NCI-H2171 treated with DMSO at 0.1 percent for 48 hours (cell line): ENCODE measurements around the gene AIG1.

Experiments
- DNase-seq: peaks from one replicate; lab custom pipeline; 2025; lab: John Stamatoyannopoulos, UW

Gene AIG1

GRCh38 chr6:143097224-143097795, 36.6 kb downstream of the AIG1 start:
- DNase-seq, result no peak

- DNase-seq, result no peak
These were observed 37.5 kb downstream of the AIG1 start for GRCh38 chr6:143098054-143098671.

- DNase-seq, result no peak
These were observed 39.0 kb downstream of the AIG1 start for GRCh38 chr6:143099647-143100046.

DNA sequence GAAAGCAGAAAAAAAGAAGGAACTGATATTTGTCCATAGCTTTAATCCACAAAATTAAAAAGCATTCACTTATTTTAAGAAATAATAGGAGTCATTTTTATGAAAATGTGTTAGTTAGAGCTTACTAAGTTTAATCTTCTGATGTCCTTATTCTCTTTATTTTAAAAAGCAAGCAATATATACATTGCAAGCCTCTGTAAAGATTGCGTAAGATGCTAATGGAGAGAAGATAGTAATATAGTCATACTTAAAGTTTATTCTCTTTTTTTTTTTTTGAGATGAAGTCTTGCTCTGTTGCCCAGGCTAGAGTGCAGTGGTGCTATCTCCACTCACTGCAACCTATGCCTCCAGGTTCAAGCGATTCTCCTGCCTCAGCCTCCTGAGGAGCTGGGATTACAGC, 39.7 kb downstream of the AIG1 start:
- DNase-seq, result no peak

- no peak for DNase-seq
These were observed 43.2 kb downstream of the AIG1 start for GRCh38 chr6:143103916-143104315.

- no peak for DNase-seq
These were observed 46.8 kb downstream of the AIG1 start for GRCh38 chr6:143107440-143107839.

GRCh38 chr6:143107911-143108761, 47.4 kb downstream of the AIG1 start:
- DNase-seq, result peak; percentile 12

DNA sequence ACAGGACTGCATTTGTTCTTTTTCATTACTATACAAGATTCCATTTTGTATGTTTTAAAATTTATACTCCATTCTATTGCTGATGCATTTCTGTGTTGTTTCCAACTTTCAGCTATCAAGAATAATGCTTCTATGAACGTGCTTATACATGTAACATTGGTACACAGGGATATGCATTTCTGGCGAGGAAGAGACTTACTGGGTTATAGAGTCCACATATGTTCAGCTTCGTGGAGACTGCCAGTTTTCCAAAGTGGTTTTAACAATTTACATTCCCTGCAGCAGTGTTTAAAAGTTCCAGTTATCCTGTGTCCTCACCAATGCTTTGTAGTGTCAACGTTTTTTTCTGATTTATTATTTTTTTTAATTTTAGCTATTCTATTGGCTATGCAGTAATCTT, 48.5 kb downstream of the AIG1 start:
- DNase-seq, result no peak

DNA sequence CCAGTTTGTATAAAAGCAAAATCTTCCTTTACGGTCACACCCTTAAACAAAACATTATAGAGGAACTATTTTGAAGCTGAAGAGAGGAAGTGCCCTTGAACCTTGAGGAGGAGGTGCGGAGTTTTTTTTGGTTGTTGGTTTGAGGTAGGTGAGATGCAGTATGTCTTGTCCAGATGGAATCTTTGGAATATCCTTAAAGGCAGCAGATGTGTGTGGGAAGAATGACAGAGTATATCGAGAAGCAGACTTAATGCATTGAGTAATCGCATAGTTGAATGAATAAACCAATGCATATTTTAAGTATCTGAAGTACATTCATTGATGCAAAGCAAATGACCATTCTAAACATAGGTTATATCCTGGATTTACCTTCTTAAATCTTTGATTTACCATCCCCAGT, 49.9 kb downstream of the AIG1 start:
- DNase-seq, result no peak

DNA sequence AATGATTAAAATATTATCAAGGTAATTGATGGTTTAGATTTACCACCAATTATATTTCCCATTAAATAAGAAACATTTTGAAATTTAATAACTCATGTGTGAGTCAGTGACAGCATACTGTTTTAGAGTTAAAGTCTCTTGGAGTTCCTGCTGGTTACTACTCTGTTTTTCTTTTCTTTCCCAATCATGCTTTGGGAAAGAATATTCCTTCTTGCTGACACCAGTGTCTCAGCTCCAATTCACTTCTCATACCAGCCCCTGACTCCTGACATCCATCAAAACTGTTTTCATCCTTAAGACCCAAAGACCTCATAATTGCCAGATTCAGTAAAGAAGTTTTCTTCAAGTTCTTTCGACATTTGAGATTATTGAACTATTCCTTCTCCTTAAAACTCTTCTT, 50.3 kb downstream of the AIG1 start:
- no peak for DNase-seq

- no peak for DNase-seq
These were observed 50.8 kb downstream of the AIG1 start for GRCh38 chr6:143111443-143111842.

DNA sequence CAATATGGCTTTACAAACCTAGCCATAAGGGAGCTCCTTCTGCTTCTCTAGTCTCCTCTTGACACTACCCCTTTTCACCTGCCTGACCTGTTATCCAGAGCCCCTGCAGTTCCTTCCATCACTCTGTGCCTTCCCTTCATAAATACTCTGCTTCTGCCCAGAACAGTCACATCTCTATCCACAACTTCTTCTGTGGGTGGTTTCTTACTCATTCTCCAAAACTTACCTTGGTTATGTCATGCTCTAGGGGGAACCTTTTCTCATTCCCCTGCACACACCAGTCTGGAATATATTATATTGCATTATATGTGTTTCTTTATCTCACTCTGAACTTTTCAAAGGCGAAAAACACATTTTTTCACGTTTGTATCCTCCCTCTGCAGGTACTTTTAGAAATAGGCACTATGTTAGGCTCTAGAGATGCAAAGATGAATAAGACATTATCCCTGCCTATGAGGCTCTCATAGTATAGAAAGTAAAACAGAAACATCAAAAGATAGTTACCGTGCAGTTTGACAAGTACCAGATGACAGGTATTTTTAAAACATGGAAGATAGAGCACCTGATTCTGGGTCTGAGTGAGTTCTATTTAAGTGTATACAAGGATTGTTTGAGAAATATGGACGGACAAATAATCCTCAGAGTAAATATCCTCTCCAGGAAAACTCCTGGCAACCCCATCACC, 51.5 kb downstream of the AIG1 start:
- DNase-seq, result no peak

GRCh38 chr6:143112837-143113236, 52.1 kb downstream of the AIG1 start:
- DNase-seq, result no peak

DNA sequence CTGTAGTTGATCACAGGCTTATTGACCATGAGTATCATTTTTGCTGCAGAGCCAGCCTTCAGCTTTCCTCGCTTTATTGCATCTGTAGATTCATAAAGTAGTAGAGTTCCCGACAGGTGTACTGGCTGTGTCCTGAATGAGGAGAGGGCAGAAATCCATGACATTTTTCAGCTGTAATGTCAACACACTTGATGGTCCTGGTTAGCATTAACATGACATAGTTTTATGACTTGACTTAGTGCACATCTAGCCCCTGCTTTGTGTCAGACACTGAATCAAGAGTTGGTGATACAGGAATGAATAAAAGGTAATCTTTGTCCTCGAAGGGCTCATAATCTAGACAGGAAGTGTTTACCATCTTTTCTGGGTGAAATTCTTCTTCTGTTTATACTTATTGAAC, 55.0 kb downstream of the AIG1 start:
- no peak for DNase-seq

- DNase-seq, result no peak
These were observed 56.4 kb downstream of the AIG1 start for GRCh38 chr6:143117108-143117507.

- DNase-seq, result no peak
These were observed 58.6 kb downstream of the AIG1 start for GRCh38 chr6:143119260-143119659.

DNA sequence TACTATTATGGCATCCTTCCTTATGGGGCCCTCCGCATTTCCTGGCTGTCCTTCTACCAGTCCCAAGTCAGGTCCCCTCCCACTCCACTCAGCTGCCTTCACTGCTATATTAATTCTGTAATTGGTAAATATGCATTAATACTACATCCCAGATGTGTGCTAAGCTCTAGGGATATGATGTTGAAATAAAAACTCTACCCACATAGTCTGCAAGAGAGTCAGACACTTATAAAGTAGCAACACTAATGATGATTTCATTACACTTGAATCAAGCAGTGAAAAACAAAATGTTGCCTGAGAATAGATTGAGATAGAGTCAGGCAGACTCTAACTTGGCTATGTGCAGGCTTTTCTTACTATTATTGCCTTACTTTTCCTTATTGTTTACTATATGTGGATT, 62.4 kb downstream of the AIG1 start:
- no peak for DNase-seq

- no peak for DNase-seq
These were observed 63.3 kb downstream of the AIG1 start for GRCh38 chr6:143123941-143124340.

- peak; percentile 41 for DNase-seq
These were observed 64.8 kb downstream of the AIG1 start for GRCh38 chr6:143125455-143125854.

GRCh38 chr6:143125864-143126573, 65.3 kb downstream of the AIG1 start:
- no peak for DNase-seq

DNA sequence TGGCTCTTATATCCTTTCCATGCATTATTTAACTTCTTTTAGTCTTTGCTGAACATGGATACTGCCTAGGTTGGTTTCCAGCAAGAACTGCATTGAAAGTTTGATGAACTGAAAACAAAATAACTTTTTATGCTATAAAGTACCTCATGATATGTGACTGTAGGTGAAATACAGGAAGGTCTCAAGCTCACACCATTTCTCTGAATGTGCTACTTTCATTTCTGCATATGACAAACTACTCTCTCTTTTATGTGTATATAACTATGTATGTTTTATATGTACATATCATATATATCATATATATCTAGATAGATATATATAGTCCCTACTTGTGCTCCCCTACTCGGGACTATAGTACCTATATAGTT, 65.9 kb downstream of the AIG1 start:
- DNase-seq, result no peak
